ENCODE data around the gene LEAP2.

Gene LEAP2

GRCh38 chr5:132836852-132837251 is 36.6 kb upstream of the LEAP2 start:
- H4K20me1 ChIP-seq (ENCODE audit: insufficient read depth, low read length): no peaks in the 10 kb centered on the region
- no peaks in the 10 kb centered on the region for H3K4me1 ChIP-seq (ENCODE audit: insufficient read depth, low read length, severe bottlenecking)
- H3K9me3 ChIP-seq (ENCODE audit: low read length): no peaks in the 10 kb centered on the region
- no peak overlapping the region for H3K9ac ChIP-seq (ENCODE audit: low read length)
- H3K27me3 ChIP-seq (ENCODE audit: insufficient read depth, low read length): no peaks in the 10 kb centered on the region
- TF ChIP-seq EZH2 (IDR thresholded peaks at IDR 0.05; ENCODE audit: borderline replicate concordance, low read length): no peak
- TF ChIP-seq CTCF (IDR thresholded peaks at IDR 0.05; ENCODE audit: low read length): no peak
- H3K4me3 ChIP-seq (ENCODE audit: low read depth, low read length, poor library complexity, severe bottlenecking): no peak overlapping the region
- H3F3A ChIP-seq (ENCODE audit: insufficient read depth, low read length): no peaks in the 10 kb centered on the region
- H2AFZ ChIP-seq (ENCODE audit: low read length): no peak overlapping the region
- H3K9me2 ChIP-seq (ENCODE audit: low read depth, low read length): no peaks in the 10 kb centered on the region
- no peak overlapping the region for H3K27ac ChIP-seq (ENCODE audit: low read depth, low read length, poor library complexity, severe bottlenecking)
- no peaks in the 10 kb centered on the region for H3K36me3 ChIP-seq (ENCODE audit: insufficient read depth, low read length)
- H3K79me2 ChIP-seq (ENCODE audit: insufficient read depth, low read length): no peaks in the 10 kb centered on the region
- H3K4me2 ChIP-seq (ENCODE audit: low read length): no peak overlapping the region

- Histone ChIP-seq H3K79me2 (ENCODE audit: insufficient read depth, low read length) (no peaks in the 10 kb centered on the region), H3K9me3 (ENCODE audit: low read length) (no peaks in the 10 kb centered on the region), H3K27me3 (ENCODE audit: insufficient read depth, low read length) (no peaks in the 10 kb centered on the region), H4K20me1 (ENCODE audit: insufficient read depth, low read length) (no peaks in the 10 kb centered on the region), H3K27ac (ENCODE audit: low read depth, low read length, poor library complexity, severe bottlenecking) (no peak overlapping the region), H3K4me3 (ENCODE audit: low read depth, low read length, poor library complexity, severe bottlenecking) (no peak overlapping the region), H3K36me3 (ENCODE audit: insufficient read depth, low read length) (no peaks in the 10 kb centered on the region), H2AFZ (ENCODE audit: low read length) (no peak overlapping the region), H3K4me1 (ENCODE audit: insufficient read depth, low read length, severe bottlenecking) (no peaks in the 10 kb centered on the region), H3K4me2 (ENCODE audit: low read length) (no peak overlapping the region), H3K9me2 (ENCODE audit: low read depth, low read length) (no peaks in the 10 kb centered on the region), H3F3A (ENCODE audit: insufficient read depth, low read length) (no peaks in the 10 kb centered on the region), H3K9ac (ENCODE audit: low read length) (no peak overlapping the region)
- TF ChIP-seq CTCF (IDR thresholded peaks at IDR 0.05; ENCODE audit: low read length) (no peak), EZH2 (IDR thresholded peaks at IDR 0.05; ENCODE audit: borderline replicate concordance, low read length) (no peak)
These were observed 35.6 kb upstream of the LEAP2 start for GRCh38 chr5:132837868-132838267.

- no peak overlapping the region for H3K4me2 ChIP-seq (ENCODE audit: low read length)
- no peaks in the 10 kb centered on the region for H3K27me3 ChIP-seq (ENCODE audit: insufficient read depth, low read length)
- H3K9me2 ChIP-seq (ENCODE audit: low read depth, low read length): no peaks in the 10 kb centered on the region
These were observed 34.8 kb upstream of the LEAP2 start for GRCh38 chr5:132838516-132839282.

More at GRCh38 chr5:132838516-132839282, 34.8 kb upstream of the LEAP2 start:
- Histone ChIP-seq H3F3A (ENCODE audit: insufficient read depth, low read length) (no peaks in the 10 kb centered on the region), H2AFZ (ENCODE audit: low read length) (no peak overlapping the region), H3K4me1 (ENCODE audit: insufficient read depth, low read length, severe bottlenecking) (no peaks in the 10 kb centered on the region), H3K36me3 (ENCODE audit: insufficient read depth, low read length) (no peaks in the 10 kb centered on the region), H3K79me2 (ENCODE audit: insufficient read depth, low read length) (no peaks in the 10 kb centered on the region), H4K20me1 (ENCODE audit: insufficient read depth, low read length) (no peaks in the 10 kb centered on the region), H3K9ac (ENCODE audit: low read length) (no peak overlapping the region), H3K27ac (ENCODE audit: low read depth, low read length, poor library complexity, severe bottlenecking) (no peak overlapping the region), H3K4me3 (ENCODE audit: low read depth, low read length, poor library complexity, severe bottlenecking) (no peak overlapping the region), H3K9me3 (ENCODE audit: low read length) (0 out of 2 replicates have a peak, but pooled peaks cover 2% of the 10 kb centered on the region)
- TF ChIP-seq EZH2 (IDR thresholded peaks at IDR 0.05; ENCODE audit: borderline replicate concordance, low read length) (no peak), CTCF (IDR thresholded peaks at IDR 0.05; ENCODE audit: low read length) (no peak)
